IgD-negative memory B cell (primary cell): ENCODE results near the gene HOXA9. TPM values are rescaled to one million over a fixed set of nuclear protein-coding genes. Genes with fewer than 3 reads are reported as not detected.

ENCODE experiments used
- H3K27ac Mint-ChIP-seq, 3 donors: one replicate each; pipeline ENCODE4 v1.8.0; 2020 to 2022; ENCODE audit warnings: mild to moderate bottlenecking in 3 of 3, mixed read lengths in 3 of 3, moderate library complexity in 1 of 3
- H3K27me3 Mint-ChIP-seq: one replicate; pipeline ENCODE4 v1.8.0; 2021; ENCODE audit warnings: mixed read lengths
- H3K36me3 Mint-ChIP-seq: one replicate; pipeline ENCODE4 v1.8.0; 2020; ENCODE audit warnings: mild to moderate bottlenecking, mixed read lengths
- H3K4me1 Mint-ChIP-seq, 3 donors: one replicate each; pipeline ENCODE4 v1.8.0; 2020 to 2022; ENCODE audit warnings: mixed read lengths in 3 of 3, mild to moderate bottlenecking in 1 of 3
- H3K4me3 Mint-ChIP-seq, 4 donors: one replicate each; pipeline ENCODE4 v1.8.0; 2020 to 2022; ENCODE audit warnings: mild to moderate bottlenecking in 4 of 4, mixed read lengths in 4 of 4, moderate library complexity in 3 of 4
- H3K9me3 Mint-ChIP-seq, 3 donors: one replicate each; pipeline ENCODE4 v1.8.0; 2020 to 2021; ENCODE audit warnings: mixed read lengths in 3 of 3, mild to moderate bottlenecking in 1 of 3
- polyA plus RNA-seq: library from polyadenylated mRNA; unstranded; fragments of 300-500 nt; fragmentation: Illumina TruSeq; gene quantifications from one replicate; pipeline ENCODE4 v1.2.3, GENCODE V29; 2021

Gene HOXA9
- polyA plus RNA-seq, 1 donor from 2014 or later: 0.20 TPM

- Mint-ChIP-seq H3K36me3 (no peaks in the 10 kb centered on the region), H3K9me3 (no peaks in the 10 kb centered on the region), H3K4me3 (no peak overlapping the region), H3K27me3 (peaks cover 18% of the 10 kb centered on the region), H3K4me1 (peaks cover 0 to 5% (median 2%) of the 10 kb centered on the region in 3 donors), H3K27ac (no peak overlapping the region)
Observed at GRCh38 chr7:27139334-27140125, 25.8 kb downstream of the HOXA9 start.

DNA sequence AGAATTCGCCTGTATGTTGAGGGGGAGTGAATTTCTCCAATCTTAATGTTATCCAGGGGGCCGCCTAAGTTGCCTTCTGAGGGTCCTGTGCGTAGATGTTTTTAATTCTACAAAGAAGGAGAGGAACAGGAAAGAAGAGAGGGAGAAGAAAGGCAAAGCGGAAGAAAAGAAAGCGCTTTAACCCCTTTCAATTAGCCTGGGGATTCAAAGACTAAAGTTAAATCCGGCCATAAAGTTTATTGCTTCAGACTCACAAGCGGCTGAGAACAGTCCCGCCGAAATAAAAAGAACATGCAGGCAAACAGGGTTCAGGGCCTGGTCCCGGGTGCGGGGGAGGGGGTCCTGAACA lies 26.4 kb downstream of the HOXA9 start:
- Mint-ChIP-seq H3K36me3 (no peaks in the 10 kb centered on the region), H3K4me1 (peaks cover 0 to 5% (median 2%) of the 10 kb centered on the region in 3 donors), H3K27ac (no peak overlapping the region), H3K4me3 (no peak overlapping the region), H3K27me3 (peaks cover 22% of the 10 kb centered on the region), H3K9me3 (no peaks in the 10 kb centered on the region)

DNA sequence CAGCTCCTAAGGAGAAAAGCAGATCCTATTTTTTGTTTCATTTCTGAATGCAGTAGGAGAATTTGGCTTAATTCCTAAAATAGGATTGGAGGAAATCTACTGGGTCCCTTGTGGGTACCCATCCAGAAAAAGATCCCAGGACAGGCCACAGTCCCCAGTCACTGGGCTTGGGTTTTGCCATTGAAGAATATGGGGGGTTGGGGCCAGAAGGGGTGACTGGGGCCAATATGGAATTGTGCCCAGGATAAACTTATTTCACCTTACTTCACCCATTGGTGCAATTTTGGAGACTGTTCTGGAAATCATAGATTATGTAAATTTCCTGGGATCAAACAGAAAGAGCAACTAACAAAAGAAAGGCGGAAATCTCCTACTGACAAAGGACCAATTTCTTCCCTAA lies 26.9 kb downstream of the HOXA9 start:
- no peak overlapping the region for H3K4me3 Mint-ChIP-seq

GRCh38 chr7:27137640-27138315 lies 27.6 kb downstream of the HOXA9 start:
- Mint-ChIP-seq H3K27me3 (peaks cover 29% of the 10 kb centered on the region), H3K9me3 (no peaks in the 10 kb centered on the region), H3K4me3 (no peak overlapping the region), H3K4me1 (peaks cover 0 to 5% (median 2%) of the 10 kb centered on the region in 3 donors), H3K27ac (no peak overlapping the region), H3K36me3 (no peaks in the 10 kb centered on the region)

More for the DNA sequence above, 26.9 kb downstream of the HOXA9 start:
- Mint-ChIP-seq H3K4me1 (peaks cover 0 to 5% (median 2%) of the 10 kb centered on the region in 3 donors), H3K36me3 (no peaks in the 10 kb centered on the region), H3K9me3 (no peaks in the 10 kb centered on the region), H3K27ac (no peak overlapping the region), H3K27me3 (peaks cover 25% of the 10 kb centered on the region)

- Mint-ChIP-seq H3K27me3 (peaks cover 33% of the 10 kb centered on the region), H3K36me3 (no peaks in the 10 kb centered on the region), H3K9me3 (no peaks in the 10 kb centered on the region), H3K27ac (peak overlapping the region in 1 of 3 donors; percentile 16), H3K4me1 (peaks cover 0 to 5% (median 2%) of the 10 kb centered on the region in 3 donors), H3K4me3 (no peak overlapping the region)
Observed at GRCh38 chr7:27134392-27134791, 30.9 kb downstream of the HOXA9 start.

DNA sequence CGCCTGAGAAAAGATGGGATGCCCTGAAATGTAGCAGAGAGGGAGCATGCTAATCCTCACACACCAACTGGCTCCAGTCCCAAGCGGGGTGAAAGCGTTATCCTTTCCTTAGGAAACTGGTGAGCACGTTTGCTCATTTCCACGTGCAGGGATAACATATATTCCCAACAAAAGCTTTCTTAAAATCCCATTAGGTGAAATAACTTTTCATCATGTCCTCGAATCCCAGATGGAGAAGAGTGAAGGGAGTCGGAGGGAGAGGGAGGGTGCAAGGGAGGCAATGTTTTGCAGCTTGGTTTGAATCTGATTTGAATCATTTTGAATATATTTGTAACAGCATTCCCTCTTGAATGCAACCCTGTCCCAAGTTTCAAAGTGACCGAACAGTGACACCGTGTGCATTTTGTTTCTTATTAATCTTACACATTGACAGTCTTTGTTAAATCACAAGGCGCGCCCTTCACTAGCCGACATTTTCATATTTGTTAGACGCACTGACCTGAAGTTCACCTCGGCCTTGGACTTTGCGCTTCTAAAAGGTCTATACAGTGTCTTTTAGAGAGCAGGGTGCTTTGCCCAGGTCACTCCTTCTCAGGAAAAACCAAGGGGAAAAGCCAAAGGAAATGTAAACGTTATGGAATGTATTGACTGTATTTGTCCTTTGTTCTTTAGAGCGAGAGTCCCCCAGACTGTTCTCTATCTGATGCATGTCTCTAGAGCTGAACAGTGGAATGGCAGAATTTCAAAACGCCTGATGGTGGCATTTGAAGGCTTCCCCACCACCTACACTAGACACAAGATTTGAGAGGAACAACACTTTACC lies 31.7 kb downstream of the HOXA9 start:
- Mint-ChIP-seq H3K27me3 (peaks cover 33% of the 10 kb centered on the region), H3K9me3 (no peaks in the 10 kb centered on the region), H3K4me3 (no peak overlapping the region), H3K36me3 (no peaks in the 10 kb centered on the region), H3K27ac (no peak overlapping the region), H3K4me1 (peaks cover 2 to 5% (median 3%) of the 10 kb centered on the region in 3 donors)

GRCh38 chr7:27132978-27133377 lies 32.4 kb downstream of the HOXA9 start:
- Mint-ChIP-seq H3K9me3 (no peaks in the 10 kb centered on the region), H3K4me3 (no peak overlapping the region), H3K27me3 (peaks cover 33% of the 10 kb centered on the region), H3K36me3 (no peaks in the 10 kb centered on the region), H3K4me1 (peaks cover 2 to 5% (median 4%) of the 10 kb centered on the region in 3 donors), H3K27ac (no peak overlapping the region)

DNA sequence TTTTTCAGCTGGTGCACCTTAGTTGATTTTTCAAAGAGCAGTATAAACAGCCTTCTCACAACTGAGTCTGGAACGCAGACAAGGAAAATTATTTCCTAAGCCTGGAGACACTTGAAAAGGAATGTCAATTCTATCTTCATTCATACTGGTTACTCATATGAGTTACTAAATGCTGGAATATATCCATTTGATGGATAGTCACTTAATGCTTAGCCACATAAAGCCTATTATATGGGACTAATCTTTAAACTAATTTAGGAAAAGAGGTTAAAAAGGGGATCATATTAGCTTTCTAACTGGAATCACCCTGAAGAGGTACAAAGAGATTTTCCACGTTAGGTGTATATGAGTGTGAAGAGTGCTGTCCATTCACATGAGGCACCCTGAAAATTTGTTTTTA lies 33.1 kb downstream of the HOXA9 start:
- Mint-ChIP-seq H3K36me3 (no peaks in the 10 kb centered on the region), H3K9me3 (no peaks in the 10 kb centered on the region), H3K4me1 (peaks cover 2 to 5% (median 4%) of the 10 kb centered on the region in 3 donors), H3K27ac (peak overlapping the region in 1 of 3 donors; percentile 86), H3K4me3 (peak overlapping the region in 1 of 4 donors; percentile 75), H3K27me3 (peaks cover 33% of the 10 kb centered on the region)

- peak overlapping the region in 2 of 3 donors; percentile 68 to 86 for H3K27ac Mint-ChIP-seq
- H3K4me1 Mint-ChIP-seq: peaks cover 2 to 5% (median 4%) of the 10 kb centered on the region in 3 donors
- peak overlapping the region; percentile 75 to 87 (median 76) for H3K4me3 Mint-ChIP-seq
- H3K9me3 Mint-ChIP-seq: no peaks in the 10 kb centered on the region
- no peaks in the 10 kb centered on the region for H3K36me3 Mint-ChIP-seq
- peaks cover 33% of the 10 kb centered on the region for H3K27me3 Mint-ChIP-seq
Observed at GRCh38 chr7:27131390-27131819, 33.9 kb downstream of the HOXA9 start.

DNA sequence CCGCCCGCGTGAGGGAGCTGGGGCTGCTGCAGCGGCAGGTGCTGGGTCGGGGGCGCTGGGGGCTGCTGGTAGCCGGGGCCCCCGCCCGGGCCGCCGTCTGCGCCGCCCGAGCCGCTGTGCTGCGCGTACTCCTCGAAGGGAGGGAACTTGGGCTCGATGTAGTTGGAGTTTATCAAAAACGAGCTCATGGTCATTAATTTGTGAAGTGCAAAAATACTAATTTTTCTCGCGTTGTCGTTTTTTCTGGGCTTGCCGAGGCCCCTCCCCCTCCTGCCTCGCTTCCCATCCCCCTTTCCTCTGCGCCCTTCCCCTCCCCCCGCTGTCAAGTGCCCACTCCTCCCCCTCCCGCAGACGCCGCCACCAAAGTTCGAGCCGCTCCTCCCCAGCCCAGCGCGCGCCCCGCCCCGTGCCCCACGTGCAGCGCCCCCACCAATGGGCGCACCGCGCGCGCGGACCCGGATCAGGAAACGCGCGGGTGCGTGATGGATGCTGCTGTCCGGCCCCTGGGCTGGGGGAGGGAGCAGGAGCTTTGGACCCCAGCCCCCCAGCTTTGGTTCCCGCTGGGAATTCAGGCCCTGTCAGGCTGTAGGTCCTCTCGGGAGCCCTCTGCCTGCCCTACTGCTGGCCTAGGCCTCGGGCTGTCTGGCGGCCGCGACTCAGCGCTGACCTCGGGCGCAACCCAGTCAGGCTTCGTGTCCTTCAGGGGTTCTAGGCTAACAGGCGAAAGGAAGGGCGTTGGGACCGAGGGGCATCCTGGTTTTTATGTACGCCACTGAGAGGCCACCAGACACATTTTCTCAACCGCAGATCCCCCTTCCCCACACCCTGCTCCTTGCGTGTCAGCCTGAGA lies 34.6 kb downstream of the HOXA9 start, which contains the start of gene HOXA4:
Gene HOXA4, minus strand, starts transcription at position 218 of the 850 bp plus-strand sequence. Its CDS starts 24 bp downstream, at position 194.
- Mint-ChIP-seq H3K27ac (peak within 1 kb of the TSS in 2 of 3 donors; percentile 68 to 86), H3K4me3 (peak within 1 kb of the TSS; percentile 75 to 87 (median 76)), H3K36me3 (no peaks in the 10 kb centered on the region), H3K4me1 (peaks cover 2 to 5% (median 4%) of the 10 kb centered on the region in 3 donors), H3K9me3 (no peaks in the 10 kb centered on the region), H3K27me3 (peaks cover 28% of the 10 kb centered on the region)

- peaks cover 1 to 4% (median 2%) of the 10 kb centered on the region in 3 donors for H3K4me1 Mint-ChIP-seq
- H3K36me3 Mint-ChIP-seq: no peaks in the 10 kb centered on the region
- peak overlapping the region; percentile 24 to 45 (median 38) for H3K4me3 Mint-ChIP-seq
- H3K27ac Mint-ChIP-seq: peak overlapping the region in 1 of 3 donors; percentile 56
- peaks cover 24% of the 10 kb centered on the region for H3K27me3 Mint-ChIP-seq
- no peaks in the 10 kb centered on the region for H3K9me3 Mint-ChIP-seq
Observed at GRCh38 chr7:27129729-27130539, 35.4 kb downstream of the HOXA9 start.

GRCh38 chr7:27128776-27129728 lies 36.3 kb downstream of the HOXA9 start:
- peak overlapping the region in 1 of 3 donors; percentile 56 for H3K27ac Mint-ChIP-seq
- H3K4me3 Mint-ChIP-seq: peak overlapping the region in 3 of 4 donors; percentile 35 to 72 (median 45)
- H3K4me1 Mint-ChIP-seq: peaks cover 0 to 4% (median 2%) of the 10 kb centered on the region in 3 donors
- H3K9me3 Mint-ChIP-seq: no peaks in the 10 kb centered on the region
- no peaks in the 10 kb centered on the region for H3K36me3 Mint-ChIP-seq
- peaks cover 23% of the 10 kb centered on the region for H3K27me3 Mint-ChIP-seq
